Measurements from ENCODE around the gene GNAI1.

GNAI1 gene

DNA sequence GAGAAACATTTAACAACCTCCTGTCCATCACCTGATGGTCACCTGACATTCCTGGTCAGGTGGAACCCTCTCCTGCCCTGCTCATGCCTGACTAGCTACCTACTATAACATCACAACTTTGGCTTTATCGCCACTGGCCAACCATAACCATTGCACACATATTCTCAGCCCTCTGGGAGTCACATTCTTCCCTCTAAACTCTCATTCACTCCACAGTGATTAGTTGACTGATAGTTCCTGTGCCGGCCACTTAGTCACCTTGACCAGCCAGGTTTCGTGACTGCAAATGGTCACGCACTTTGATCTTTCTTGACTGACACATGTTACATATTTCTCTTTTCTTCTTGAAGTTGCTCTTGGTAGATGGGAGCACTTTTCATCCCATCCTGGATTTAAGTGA is 50.1 kb downstream of the GNAI1 start:
- no peaks in the 10 kb centered on the region for H3K4me1 ChIP-seq (ENCODE audit: insufficient read depth, low read length)
- no peaks in the 10 kb centered on the region for H3K36me3 ChIP-seq (ENCODE audit: insufficient read depth, low read length)
- no peak for TF ChIP-seq EZH2 (IDR thresholded peaks at IDR 0.05; ENCODE audit: borderline replicate concordance, low read depth, low read length, severe bottlenecking)
- no peak for TF ChIP-seq CTCF (IDR thresholded peaks at IDR 0.05; ENCODE audit: borderline replicate concordance, extremely low read depth, low read length, poor library complexity, severe bottlenecking)
- DNase-seq (no peak), ATAC-seq (ENCODE audit: insufficient read depth, low read depth) (no peak)
- no peaks in the 10 kb centered on the region for H3K27me3 ChIP-seq (ENCODE audit: insufficient read depth, low read length, poor library complexity)
- H2AFZ ChIP-seq (ENCODE audit: low read depth, low read length) = no peak overlapping the region
- no peak overlapping the region for H3K4me2 ChIP-seq (ENCODE audit: insufficient read depth, low read length)
- no peaks in the 10 kb centered on the region for H3K9me3 ChIP-seq (ENCODE audit: insufficient read depth, low read length, severe bottlenecking)
- H3K9ac ChIP-seq (ENCODE audit: low read depth, low read length) = no peak overlapping the region
- H4K20me1 ChIP-seq (ENCODE audit: insufficient read depth, low read length) = no peaks in the 10 kb centered on the region
- no peak overlapping the region for H3K4me3 ChIP-seq (ENCODE audit: low read depth in 1 of 2, low read length in 2 of 2)
- no peaks in the 10 kb centered on the region for H3K79me2 ChIP-seq (ENCODE audit: insufficient read depth, low read length)
- H3K27ac ChIP-seq (ENCODE audit: low read length) = no peak overlapping the region

- Histone ChIP-seq H3K27me3 (ENCODE audit: insufficient read depth, low read length, poor library complexity) (no peaks in the 10 kb centered on the region), H3K9me3 (ENCODE audit: insufficient read depth, low read length, severe bottlenecking) (no peaks in the 10 kb centered on the region), H3K4me3 (ENCODE audit: low read depth in 1 of 2, low read length in 2 of 2) (no peak overlapping the region), H3K9ac (ENCODE audit: low read depth, low read length) (no peak overlapping the region), H2AFZ (ENCODE audit: low read depth, low read length) (no peak overlapping the region), H3K79me2 (ENCODE audit: insufficient read depth, low read length) (no peaks in the 10 kb centered on the region), H3K36me3 (ENCODE audit: insufficient read depth, low read length) (no peaks in the 10 kb centered on the region), H3K4me1 (ENCODE audit: insufficient read depth, low read length) (no peaks in the 10 kb centered on the region), H3K4me2 (ENCODE audit: insufficient read depth, low read length) (no peak overlapping the region), H4K20me1 (ENCODE audit: insufficient read depth, low read length) (no peaks in the 10 kb centered on the region), H3K27ac (ENCODE audit: low read length) (no peak overlapping the region)
- no peak for TF ChIP-seq CTCF (IDR thresholded peaks at IDR 0.05; ENCODE audit: borderline replicate concordance, extremely low read depth, low read length, poor library complexity, severe bottlenecking)
- no peak for TF ChIP-seq EZH2 (IDR thresholded peaks at IDR 0.05; ENCODE audit: borderline replicate concordance, low read depth, low read length, severe bottlenecking)
- ATAC-seq (ENCODE audit: insufficient read depth, low read depth) (no peak), DNase-seq (no peak)
Observed at GRCh38 chr7:80185571-80185970, 50.9 kb downstream of the GNAI1 start.

- Histone ChIP-seq H3K4me1 (ENCODE audit: insufficient read depth, low read length) (no peaks in the 10 kb centered on the region), H3K4me2 (ENCODE audit: insufficient read depth, low read length) (no peak overlapping the region)
- TF ChIP-seq CTCF (IDR thresholded peaks at IDR 0.05; ENCODE audit: borderline replicate concordance, extremely low read depth, low read length, poor library complexity, severe bottlenecking) (no peak), EZH2 (IDR thresholded peaks at IDR 0.05; ENCODE audit: borderline replicate concordance, low read depth, low read length, severe bottlenecking) (no peak)
Observed at GRCh38 chr7:80186721-80187120, 52.1 kb downstream of the GNAI1 start.

GRCh38 chr7:80187279-80187678 is 52.6 kb downstream of the GNAI1 start:
- no peaks in the 10 kb centered on the region for H3K9me3 ChIP-seq (ENCODE audit: insufficient read depth, low read length, severe bottlenecking)
- no peaks in the 10 kb centered on the region for H3K79me2 ChIP-seq (ENCODE audit: insufficient read depth, low read length)
- H3K27ac ChIP-seq (ENCODE audit: low read length) = no peak overlapping the region
- H4K20me1 ChIP-seq (ENCODE audit: insufficient read depth, low read length) = no peaks in the 10 kb centered on the region
- no peak overlapping the region for H2AFZ ChIP-seq (ENCODE audit: low read depth, low read length)
- no peak for DNase-seq
- no peak overlapping the region for H3K9ac ChIP-seq (ENCODE audit: low read depth, low read length)
- no peak overlapping the region for H3K4me3 ChIP-seq (ENCODE audit: low read depth in 1 of 2, low read length in 2 of 2)
- no peak for ATAC-seq (ENCODE audit: insufficient read depth, low read depth)
- H3K36me3 ChIP-seq (ENCODE audit: insufficient read depth, low read length) = no peaks in the 10 kb centered on the region
- no peaks in the 10 kb centered on the region for H3K27me3 ChIP-seq (ENCODE audit: insufficient read depth, low read length, poor library complexity)
- no peak overlapping the region for H3K4me2 ChIP-seq (ENCODE audit: insufficient read depth, low read length)
- H3K4me1 ChIP-seq (ENCODE audit: insufficient read depth, low read length) = no peaks in the 10 kb centered on the region
- TF ChIP-seq CTCF (IDR thresholded peaks at IDR 0.05; ENCODE audit: borderline replicate concordance, extremely low read depth, low read length, poor library complexity, severe bottlenecking) (no peak), EZH2 (IDR thresholded peaks at IDR 0.05; ENCODE audit: borderline replicate concordance, low read depth, low read length, severe bottlenecking) (no peak)

More at GRCh38 chr7:80186721-80187120, 52.1 kb downstream of the GNAI1 start:
- H3K36me3 ChIP-seq (ENCODE audit: insufficient read depth, low read length) = no peaks in the 10 kb centered on the region
- no peak overlapping the region for H2AFZ ChIP-seq (ENCODE audit: low read depth, low read length)
- no peak overlapping the region for H3K27ac ChIP-seq (ENCODE audit: low read length)
- DNase-seq = no peak
- no peak for ATAC-seq (ENCODE audit: insufficient read depth, low read depth)
- H3K9me3 ChIP-seq (ENCODE audit: insufficient read depth, low read length, severe bottlenecking) = no peaks in the 10 kb centered on the region
- no peaks in the 10 kb centered on the region for H3K27me3 ChIP-seq (ENCODE audit: insufficient read depth, low read length, poor library complexity)
- no peaks in the 10 kb centered on the region for H3K79me2 ChIP-seq (ENCODE audit: insufficient read depth, low read length)
- H4K20me1 ChIP-seq (ENCODE audit: insufficient read depth, low read length) = no peaks in the 10 kb centered on the region
- no peak overlapping the region for H3K4me3 ChIP-seq (ENCODE audit: low read depth in 1 of 2, low read length in 2 of 2)
- H3K9ac ChIP-seq (ENCODE audit: low read depth, low read length) = no peak overlapping the region
